Stomach (tissue), 9 donors: ENCODE results near the gene NUCB2. TPM values are rescaled to one million over a fixed set of nuclear protein-coding genes. Genes with fewer than 3 reads are reported as not detected.

ENCODE experiments used
- DNase-seq, 2 donors: peaks; one replicate each; pipeline versions ENCODE4 v3.0.0 to v3.0.0-alpha.2; 2013 to 2019
- H3K27ac ChIP-seq, 5 donors: fragments of 200-600 bp in 4 of 5; sonication (generic) in 4 of 5; one replicate each; pipeline ENCODE4 v1.5.1; 2013 to 2019; ENCODE audit warnings: mild to moderate bottlenecking in 1 of 5, moderate library complexity in 1 of 5
- H3K27me3 ChIP-seq, 3 donors: fragments of 200-600 bp; sonication (generic); one replicate each; pipeline ENCODE4 v1.5.1; 2017 to 2019; ENCODE audit warnings: mixed run types in 1 of 3
- H3K36me3 ChIP-seq, 4 donors: fragments of 200-600 bp; sonication (generic); 1 replicate in 3 of 4; 2 replicates in 1 of 4; pipeline ENCODE4 v1.5.1; 2016 to 2019
- H3K4me1 ChIP-seq, 4 donors: fragments of 200-600 bp; sonication (generic); one replicate each; pipeline ENCODE4 v1.5.1; 2016 to 2019
- H3K4me3 ChIP-seq, 4 donors: fragments of 200-600 bp; sonication (generic) in 3 of 4; one replicate each; pipeline ENCODE4 v1.5.1; 2016 to 2019; ENCODE audit warnings: mild to moderate bottlenecking in 1 of 4
- H3K9me3 ChIP-seq, 4 donors: fragments of 200-600 bp; sonication (generic); one replicate each; pipeline ENCODE4 v1.5.1; 2016 to 2019
- EP300 ChIP-seq: sonication (generic); formaldehyde crosslinking; IDR thresholded peaks from one replicate; pipeline ENCODE4 v1.6.1; 2017; ENCODE audit warnings: antibody characterized with exemption
- POLR2A ChIP-seq, 4 donors: fragments of 450-650 bp; IDR thresholded peaks; one replicate each; pipeline ENCODE4 v1.6.1; 2016; ENCODE audit warnings: antibody characterized with exemption in 4 of 4, control low read depth in 2 of 4, mild to moderate bottlenecking in 1 of 4, moderate library complexity in 1 of 4
- POLR2AphosphoS5 ChIP-seq, 3 donors: sonication (generic); formaldehyde crosslinking; IDR thresholded peaks; one replicate each; pipeline ENCODE4 v1.6.1; 2016; ENCODE audit warnings: antibody characterized with exemption in 3 of 3
- WGBS, 5 donors: extraction: QIAGEN DNeasy Blood & Tissue Kit in 3 of 5; methylation state at CpG; one replicate each; pipeline versions ENCODE4 v1.1.5 to v1.1.7; 2013 to 2018; 5-methylcytosine and 5-hydroxymethylcytosine counted together
- intact Hi-C: fragments of 100-400 bp; cut with DNase I; formaldehyde crosslinking; loops from one replicate; pipeline ENCODE4 v1.15.1; 2023; ENCODE audit warnings: low total_unique reads
- polyA plus RNA-seq, 3 donors: library from polyadenylated mRNA; stranded (reverse); fragments of 200-250 nt; gene quantifications; one replicate each; pipeline ENCODE4 v1.2.3, GENCODE V29; 2013
- total RNA-seq, 5 donors: library from RNA; depleted of rRNA; stranded (reverse); fragments of >200 nt; gene quantifications; one replicate each; pipeline versions ENCODE4 v1.1.0 to v1.2.3, GENCODE V29; 2014 to 2016
- TF ChIP-seq, protein P1 (sequence below), 7 experiments: fragments of 450-650 bp in 4 of 7; fragments of 200-600 bp in 3 of 7; sonication (generic) in 3 of 7; IDR thresholded peaks; one replicate each; pipeline ENCODE4 v1.5.1; 2016 to 2019; ENCODE audit warnings: antibody characterized with exemption in 7 of 7, control low read depth in 2 of 7, mild to moderate bottlenecking in 1 of 7
- donor health status: healthy with polysubstance abuse.
- donor health status: Bipolar disorder and iron deficiency.
- donor health status: healthy.

The NUCB2 gene
- total and polyA plus RNA-seq, 8 donors: 6.4 to 112 (median 51.4) TPM

DNA sequence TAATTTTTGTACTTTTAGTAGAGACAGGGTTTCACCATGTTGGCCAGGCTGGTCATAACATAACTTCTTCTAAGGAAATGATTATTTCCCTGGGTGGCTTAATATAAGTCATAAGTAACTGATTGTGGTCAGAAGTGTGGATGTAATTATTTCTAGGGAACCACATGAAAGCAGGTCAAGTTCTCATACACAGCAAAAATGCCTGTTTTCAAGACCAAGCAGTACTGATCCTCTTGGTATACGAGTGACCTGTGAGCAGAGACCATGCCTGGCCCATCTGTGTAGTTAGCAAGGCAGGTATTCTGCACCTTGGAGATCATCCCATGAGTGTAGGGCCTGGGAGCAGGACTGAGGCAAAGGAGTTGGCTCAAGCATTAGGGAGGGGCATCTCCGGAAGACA lies 32.5 kb upstream of the NUCB2 start:
- 56 to 78% (median 64%) methylated on average over 2 of the region's 2 CpGs for WGBS, 5 donors
- DNase-seq: no peak
- intact Hi-C loops: no loop called here
- TF ChIP-seq POLR2AphosphoS5 (IDR thresholded peaks at IDR 0.05) (no peak), EP300 (no peak), POLR2A (IDR thresholded peaks at IDR 0.05) (no peak)
- TF ChIP-seq, protein P1, sequence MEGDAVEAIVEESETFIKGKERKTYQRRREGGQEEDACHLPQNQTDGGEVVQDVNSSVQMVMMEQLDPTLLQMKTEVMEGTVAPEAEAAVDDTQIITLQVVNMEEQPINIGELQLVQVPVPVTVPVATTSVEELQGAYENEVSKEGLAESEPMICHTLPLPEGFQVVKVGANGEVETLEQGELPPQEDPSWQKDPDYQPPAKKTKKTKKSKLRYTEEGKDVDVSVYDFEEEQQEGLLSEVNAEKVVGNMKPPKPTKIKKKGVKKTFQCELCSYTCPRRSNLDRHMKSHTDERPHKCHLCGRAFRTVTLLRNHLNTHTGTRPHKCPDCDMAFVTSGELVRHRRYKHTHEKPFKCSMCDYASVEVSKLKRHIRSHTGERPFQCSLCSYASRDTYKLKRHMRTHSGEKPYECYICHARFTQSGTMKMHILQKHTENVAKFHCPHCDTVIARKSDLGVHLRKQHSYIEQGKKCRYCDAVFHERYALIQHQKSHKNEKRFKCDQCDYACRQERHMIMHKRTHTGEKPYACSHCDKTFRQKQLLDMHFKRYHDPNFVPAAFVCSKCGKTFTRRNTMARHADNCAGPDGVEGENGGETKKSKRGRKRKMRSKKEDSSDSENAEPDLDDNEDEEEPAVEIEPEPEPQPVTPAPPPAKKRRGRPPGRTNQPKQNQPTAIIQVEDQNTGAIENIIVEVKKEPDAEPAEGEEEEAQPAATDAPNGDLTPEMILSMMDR (IDR thresholded peaks at IDR 0.05): no peak
- Histone ChIP-seq H3K9me3 (no peaks in the 10 kb centered on the region), H3K27ac (no peak overlapping the region), H3K4me3 (no peak overlapping the region), H3K36me3 (no peaks in the 10 kb centered on the region), H3K27me3 (no peaks in the 10 kb centered on the region), H3K4me1 (no peaks in the 10 kb centered on the region)

DNA sequence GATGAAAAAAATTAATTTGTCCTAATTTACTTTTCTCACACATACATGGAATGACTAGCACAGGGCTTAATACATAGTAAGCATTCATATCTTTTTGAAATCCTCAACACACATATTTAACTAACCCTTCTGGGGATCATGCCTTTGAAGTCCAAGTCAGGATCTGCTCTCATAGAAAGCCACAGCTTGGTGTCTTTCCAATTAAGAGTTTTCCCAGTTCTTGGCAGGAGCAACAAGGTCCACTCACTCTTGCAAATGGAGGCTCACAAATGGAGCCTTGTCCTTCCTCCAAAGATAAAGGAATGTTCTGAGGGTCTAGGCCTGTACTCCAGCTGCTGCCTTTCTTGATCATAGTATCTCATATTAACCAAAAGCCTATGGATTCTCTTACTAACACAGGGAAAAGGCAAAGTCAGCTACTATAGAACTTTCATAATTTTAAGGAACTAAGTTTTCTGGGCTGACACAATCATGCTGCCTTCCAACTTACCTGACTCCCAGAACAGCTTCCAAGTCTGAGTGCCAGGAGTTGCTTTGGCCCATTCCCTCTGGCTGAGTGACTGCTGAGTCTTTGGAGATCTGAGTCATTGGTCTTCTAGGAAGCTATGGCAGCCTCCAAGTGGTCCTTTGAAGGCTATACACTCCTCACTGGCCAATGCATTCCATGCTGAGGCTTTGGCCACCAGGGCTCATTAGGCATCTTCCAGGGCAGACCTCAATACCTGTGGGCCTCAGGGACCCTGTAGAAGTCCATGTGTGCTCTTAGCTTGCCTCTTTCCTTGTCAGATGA lies 25.8 kb upstream of the NUCB2 start:
- Histone ChIP-seq H3K9me3 (no peaks in the 10 kb centered on the region), H3K27me3 (no peaks in the 10 kb centered on the region), H3K4me1 (no peaks in the 10 kb centered on the region), H3K36me3 (no peaks in the 10 kb centered on the region), H3K27ac (no peak overlapping the region), H3K4me3 (no peak overlapping the region)
- no peak for DNase-seq
- intact Hi-C loops: no loop called here
- TF ChIP-seq EP300 (no peak), POLR2A (IDR thresholded peaks at IDR 0.05) (no peak), POLR2AphosphoS5 (IDR thresholded peaks at IDR 0.05) (no peak)
- TF ChIP-seq, protein P1 (IDR thresholded peaks at IDR 0.05): no peak

DNA sequence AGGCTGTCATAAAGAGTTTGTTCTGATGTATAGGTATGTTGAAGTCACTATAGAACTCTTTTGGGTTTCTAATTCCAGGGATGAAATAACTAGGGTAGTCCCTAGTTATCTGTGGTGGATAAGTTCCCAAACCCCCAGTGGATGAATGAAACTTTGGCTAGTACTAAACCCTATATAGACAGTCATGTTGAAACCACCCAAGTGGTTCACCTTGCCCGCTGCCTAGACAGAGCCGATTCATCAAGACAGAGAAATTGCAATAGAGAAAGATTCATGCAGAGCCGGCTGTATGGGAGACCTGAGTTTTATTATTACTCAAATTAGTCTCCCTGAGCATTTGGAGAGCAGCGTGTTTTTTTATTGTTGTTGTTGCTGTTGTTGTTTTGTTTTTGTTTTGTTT lies 23.8 kb upstream of the NUCB2 start:
- Histone ChIP-seq H3K4me1 (peaks cover 0 to 4% (median 0%) of the 10 kb centered on the region in 4 donors), H3K9me3 (no peaks in the 10 kb centered on the region), H3K36me3 (no peaks in the 10 kb centered on the region), H3K4me3 (no peak overlapping the region), H3K27ac (no peak overlapping the region), H3K27me3 (no peaks in the 10 kb centered on the region)
- no peak for DNase-seq
- 65 to 88% (median 77%) methylated on average over 4 of the region's 4 CpGs for WGBS, 5 donors
- TF ChIP-seq EP300 (no peak), POLR2A (IDR thresholded peaks at IDR 0.05) (no peak), POLR2AphosphoS5 (IDR thresholded peaks at IDR 0.05) (no peak)
- TF ChIP-seq, protein P1 (IDR thresholded peaks at IDR 0.05): no peak
- intact Hi-C loops: no loop called here

DNA sequence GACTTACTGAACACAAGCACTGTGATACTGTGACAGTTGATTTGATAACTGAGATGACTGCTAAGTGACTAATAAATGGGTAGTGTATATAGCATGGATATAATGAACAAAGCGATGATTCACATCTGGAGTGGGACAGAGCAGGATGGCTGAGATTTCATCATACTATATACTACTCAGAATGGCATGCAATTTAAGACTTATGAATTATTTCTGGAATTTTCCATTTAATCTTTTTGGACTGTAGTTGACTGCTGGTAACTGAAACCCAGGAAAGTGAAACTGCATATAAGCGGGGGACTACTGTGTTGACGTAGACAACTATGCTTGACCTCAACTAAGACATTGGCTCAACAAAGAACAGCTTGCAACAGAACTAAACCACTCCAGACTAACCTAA lies 20.0 kb upstream of the NUCB2 start:
- TF ChIP-seq, protein P1 (IDR thresholded peaks at IDR 0.05): no peak
- TF ChIP-seq POLR2A (IDR thresholded peaks at IDR 0.05) (no peak), EP300 (no peak), POLR2AphosphoS5 (IDR thresholded peaks at IDR 0.05) (no peak)
- intact Hi-C loops: no loop called here
- Histone ChIP-seq H3K9me3 (no peaks in the 10 kb centered on the region), H3K27ac (no peak overlapping the region), H3K27me3 (no peaks in the 10 kb centered on the region), H3K4me1 (peaks cover 0 to 4% (median 0%) of the 10 kb centered on the region in 4 donors), H3K36me3 (no peaks in the 10 kb centered on the region), H3K4me3 (no peak overlapping the region)
- WGBS, 5 donors: 64 to 84% (median 75%) methylated on average over 3 of the region's 3 CpGs
- peak in 1 of 2 donors; percentile 58 for DNase-seq
